CD14-positive monocyte (primary cell): ENCODE measurements around the gene CRYBA2. TPM values are rescaled to one million over a fixed set of nuclear protein-coding genes. Genes with fewer than 3 reads are reported as not detected.

Experiments used
- DNase-seq, 3 donors: peaks; one replicate each; pipeline ENCODE4 v3.0.0-alpha.2; 2011 to 2022
- H2AFZ ChIP-seq: 2 replicates; pipeline ENCODE4 v1.6.0; 2012; ENCODE audit warnings: mild to moderate bottlenecking, low read depth, low read length, inconsistent platforms; ENCODE audit not compliant: insufficient read depth, poor library complexity, severe bottlenecking
- H3K27ac ChIP-seq, 2 donors: 1 replicate in 1 of 2; 2 replicates in 1 of 2; pipeline ENCODE4 v1.5.1; 2012 to 2013; ENCODE audit warnings: low read length in 2 of 2, control low read depth in 1 of 2, inconsistent platforms in 1 of 2, low read depth in 1 of 2, mild to moderate bottlenecking in 1 of 2
- H3K27me3 ChIP-seq, 2 donors: one replicate each; pipeline versions ENCODE4 v1.6.0 to v1.6.1; 2011 to 2013; ENCODE audit warnings: low read length in 2 of 2; ENCODE audit not compliant: control insufficient read depth in 2 of 2, insufficient read depth in 2 of 2
- H3K36me3 ChIP-seq, 2 donors: replicated peaks in 1 of 2; 1 replicate in 1 of 2; 2 replicates in 1 of 2; pipeline versions ENCODE4 v1.5.1 to v1.6.1; 2012 to 2013; ENCODE audit warnings: low read length in 2 of 2, control low read depth in 1 of 2, inconsistent platforms in 1 of 2, mild to moderate bottlenecking in 1 of 2; ENCODE audit not compliant: insufficient read depth in 2 of 2, control insufficient read depth in 1 of 2
- H3K4me1 ChIP-seq, 2 donors: 1 replicate in 1 of 2; 2 replicates in 1 of 2; pipeline versions ENCODE4 v1.5.1 to v1.6.1; 2012 to 2013; ENCODE audit warnings: low read length in 2 of 2, control low read depth in 1 of 2, inconsistent platforms in 1 of 2, mild to moderate bottlenecking in 1 of 2, moderate library complexity in 1 of 2; ENCODE audit not compliant: insufficient read depth in 2 of 2, control insufficient read depth in 1 of 2
- H3K4me2 ChIP-seq: replicated peaks from 2 replicates; pipeline ENCODE3; 2012; ENCODE audit warnings: low read length, moderate library complexity, mild to moderate bottlenecking; ENCODE audit not compliant: poor library complexity, severe bottlenecking; ENCODE audit errors: extremely low read depth
- H3K4me3 ChIP-seq, 3 experiments: fragments of 200-600 bp in 1 of 3; sonication (generic) in 1 of 3; replicated peaks in 1 of 3; 1 replicate in 2 of 3; 2 replicates in 1 of 3; pipeline ENCODE4 v1.5.1; 2011 to 2013; ENCODE audit warnings: low read length in 3 of 3, mild to moderate bottlenecking in 3 of 3, control low read depth in 2 of 3, low read depth in 2 of 3, inconsistent platforms in 1 of 3, moderate library complexity in 1 of 3
- H3K79me2 ChIP-seq: 2 replicates; pipeline ENCODE4 v1.6.0; 2012; ENCODE audit warnings: mild to moderate bottlenecking, control low read depth, inconsistent platforms, low read length, moderate library complexity; ENCODE audit not compliant: insufficient read depth
- H3K9ac ChIP-seq: 2 replicates; pipeline ENCODE4 v1.6.0; 2017; ENCODE audit warnings: low read length, mild to moderate bottlenecking; ENCODE audit not compliant: insufficient read depth, poor library complexity, severe bottlenecking
- H3K9me3 ChIP-seq, 2 donors: replicated peaks in 1 of 2; 1 replicate in 1 of 2; 2 replicates in 1 of 2; pipeline versions ENCODE4 v1.5.1 to v1.6.1; 2012 to 2013; ENCODE audit warnings: low read length in 2 of 2, control low read depth in 1 of 2; ENCODE audit not compliant: control insufficient read depth in 1 of 2, insufficient read depth in 1 of 2
- H4K20me1 ChIP-seq: 2 replicates; pipeline ENCODE4 v1.6.0; 2012; ENCODE audit warnings: mild to moderate bottlenecking, low read length, control low read depth, moderate library complexity; ENCODE audit not compliant: insufficient read depth
- H3K27ac Mint-ChIP-seq, 7 donors: one replicate each; pipeline ENCODE4 v1.8.0; 2020; ENCODE audit warnings: mild to moderate bottlenecking in 7 of 7, mixed read lengths in 7 of 7, moderate library complexity in 6 of 7, inconsistent platforms in 2 of 7
- H3K27me3 Mint-ChIP-seq, 3 donors: one replicate each; pipeline ENCODE4 v1.8.0; 2021 to 2022; ENCODE audit warnings: low read depth in 3 of 3, mild to moderate bottlenecking in 3 of 3, mixed read lengths in 3 of 3, moderate library complexity in 3 of 3, inconsistent platforms in 1 of 3
- H3K36me3 Mint-ChIP-seq, 2 donors: one replicate each; pipeline ENCODE4 v1.8.0; 2020; ENCODE audit warnings: mixed read lengths in 2 of 2, inconsistent platforms in 1 of 2, mild to moderate bottlenecking in 1 of 2
- H3K4me1 Mint-ChIP-seq: one replicate; pipeline ENCODE4 v1.8.0; 2020; ENCODE audit warnings: mild to moderate bottlenecking, mixed read lengths
- H3K4me3 Mint-ChIP-seq, 2 donors: one replicate each; pipeline ENCODE4 v1.8.0; 2020; ENCODE audit warnings: mild to moderate bottlenecking in 2 of 2, mixed read lengths in 2 of 2, moderate library complexity in 1 of 2
- H3K9me3 Mint-ChIP-seq, 7 donors: one replicate each; pipeline ENCODE4 v1.8.0; 2020 to 2022; ENCODE audit warnings: mixed read lengths in 7 of 7, mild to moderate bottlenecking in 6 of 7, moderate library complexity in 6 of 7, inconsistent platforms in 2 of 7
- CTCF ChIP-seq: fragments of 200-600 bp; IDR thresholded peaks from one replicate; pipeline ENCODE4 v1.8.0; 2022; ENCODE audit warnings: antibody characterized with exemption, mild to moderate bottlenecking
- WGBS: methylation state at CpG from one replicate; pipeline ENCODE4 v1.1.5; 2013; ENCODE audit warnings: missing lambda C conversion rate; ENCODE audit not compliant: insufficient coverage; 5-methylcytosine and 5-hydroxymethylcytosine counted together
- intact Hi-C, 2 donors: fragments of 100-400 bp; cut with micrococcal nuclease; formaldehyde crosslinking; loops; one replicate each; pipeline versions ENCODE4 v1.15.0 to v1.15.1; 2023
- polyA plus RNA-seq, 3 donors: library from polyadenylated mRNA; depleted of rRNA in 1 of 3; unstranded in 2 of 3; stranded (reverse) in 1 of 3; fragments of 300-500 nt in 2 of 3; fragments of >200 nt in 1 of 3; fragmentation: Illumina TruSeq in 2 of 3; gene quantifications; 1 replicate in 2 of 3; 2 replicates in 1 of 3; pipeline ENCODE4 v1.2.3, GENCODE V29; 2012 to 2021

The CRYBA2 gene
- polyA plus RNA-seq, 3 donors: not detected

GRCh38 chr2:219022616-219023015, 29.4 kb upstream of the CRYBA2 start:
- H3K4me1 ChIP-seq: peaks cover 11 to 17% of the 10 kb centered on the region in 2 donors
- no peaks in the 10 kb centered on the region for H3K9me3 Mint-ChIP-seq
- H3K27ac ChIP-seq: no peak overlapping the region
- peaks cover 11% of the 10 kb centered on the region for H3K4me1 Mint-ChIP-seq
- H4K20me1 ChIP-seq: no peaks in the 10 kb centered on the region
- no peaks in the 10 kb centered on the region for H3K36me3 Mint-ChIP-seq
- H2AFZ ChIP-seq: no peak overlapping the region
- no peak overlapping the region for H3K4me3 Mint-ChIP-seq
- no peak for DNase-seq
- H3K4me3 ChIP-seq: no peak overlapping the region
- WGBS: 84% methylated on average over 4 of the region's 5 CpGs
- no peaks in the 10 kb centered on the region for H3K27me3 ChIP-seq
- H3K9me3 ChIP-seq: no peaks in the 10 kb centered on the region
- no peak overlapping the region for H3K9ac ChIP-seq
- intact Hi-C loops: no loop called here
- no peak for TF ChIP-seq CTCF
- H3K36me3 ChIP-seq: no peaks in the 10 kb centered on the region
- H3K4me2 ChIP-seq: no peak overlapping the region
- peaks cover 2 to 10% (median 6%) of the 10 kb centered on the region in 3 donors for H3K27me3 Mint-ChIP-seq
- H3K79me2 ChIP-seq: no peaks in the 10 kb centered on the region
- H3K27ac Mint-ChIP-seq: no peak overlapping the region

GRCh38 chr2:219022041-219022440, 28.8 kb upstream of the CRYBA2 start:
- intact Hi-C loops: no loop called here
- H3K27me3 Mint-ChIP-seq: peaks cover under 1 to 8% (median 6%) of the 10 kb centered on the region in 3 donors
- WGBS: 100% methylated on average over 7 of the region's 12 CpGs

More at GRCh38 chr2:219022041-219022440, 28.8 kb upstream of the CRYBA2 start:
- Histone ChIP-seq H3K79me2 (no peaks in the 10 kb centered on the region), H4K20me1 (no peaks in the 10 kb centered on the region), H3K4me3 (no peak overlapping the region), H3K9ac (no peak overlapping the region), H3K9me3 (no peaks in the 10 kb centered on the region), H3K4me1 (peaks cover 11 to 17% of the 10 kb centered on the region in 2 donors), H2AFZ (no peak overlapping the region), H3K27me3 (no peaks in the 10 kb centered on the region), H3K27ac (no peak overlapping the region), H3K4me2 (no peak overlapping the region), H3K36me3 (no peaks in the 10 kb centered on the region)
- DNase-seq: no peak
- Mint-ChIP-seq H3K9me3 (no peaks in the 10 kb centered on the region), H3K4me1 (peaks cover 11% of the 10 kb centered on the region), H3K27ac (no peak overlapping the region), H3K4me3 (no peak overlapping the region), H3K36me3 (no peaks in the 10 kb centered on the region)
- no peak for TF ChIP-seq CTCF
